Colonic mucosa (tissue), 4 donors: ENCODE measurements around the gene ANKRD40CL. TPM values are rescaled to one million over a fixed set of nuclear protein-coding genes. Genes with fewer than 3 reads are reported as not detected.
"Not testable (repeated sequence)": the region's sequence is repeated elsewhere in the genome, so short reads cannot be mapped to it uniquely, and the experiment has no call there.

Experiments used
- DNase-seq: peaks from one replicate; pipeline ENCODE4 v3.0.0-alpha.2; 2020
- H3K27ac ChIP-seq: fragments of 200-600 bp; one replicate; pipeline ENCODE4 v1.8.0; 2021
- H3K27me3 ChIP-seq: fragments of 200-600 bp; one replicate; pipeline ENCODE4 v1.8.0; 2021
- H3K36me3 ChIP-seq: fragments of 200-600 bp; one replicate; pipeline ENCODE4 v1.8.0; 2021
- H3K4me1 ChIP-seq: fragments of 200-600 bp; one replicate; pipeline ENCODE4 v1.8.0; 2021; ENCODE audit warnings: mild to moderate bottlenecking
- H3K4me3 ChIP-seq: fragments of 200-600 bp; one replicate; pipeline ENCODE4 v1.8.0; 2021
- H3K9ac ChIP-seq, 2 donors: one replicate each; pipeline ENCODE4 v1.7.0; 2013; ENCODE audit warnings: control low read depth in 2 of 2, low read depth in 2 of 2, low read length in 2 of 2
- H3K9me3 ChIP-seq: fragments of 200-600 bp; one replicate; pipeline ENCODE4 v1.8.0; 2021
- intact Hi-C: fragments of 100-400 bp; cut with DNase I; formaldehyde crosslinking; loops from one replicate; pipeline ENCODE4 v1.14.1; 2022
- total RNA-seq, 2 donors: library from RNA; stranded (reverse); fragmentation: NEBNext Ultra II Directional in 1 of 2; extraction: Animal tissue kit (Norgen Biotek cat#: 25700) in 1 of 2; gene quantifications; one replicate each; pipeline ENCODE4 v1.2.1, GENCODE V29; 2021
- TF ChIP-seq, protein P1 (sequence below): fragments of 200-600 bp; IDR thresholded peaks from one replicate; pipeline ENCODE4 v1.8.0; 2022; ENCODE audit warnings: antibody characterized with exemption, mild to moderate bottlenecking
- donor health status: healthy.
- donor health status: DM: no; HTN: no; CAD: no.
- donor health status: DM: no; HTN: no; CAD: no.

ANKRD40CL gene
- total RNA-seq, 2 donors from 2014 or later: 44.9 to 54.5 TPM

- intact Hi-C loops: no loop called here
- Histone ChIP-seq H3K27me3 (no peaks in the 10 kb centered on the region), H3K9me3 (no peaks in the 10 kb centered on the region), H3K4me1 (no peaks in the 10 kb centered on the region), H3K4me3 (no peak overlapping the region), H3K9ac (no peak overlapping the region), H3K27ac (no peak overlapping the region), H3K36me3 (no peaks in the 10 kb centered on the region)
- TF ChIP-seq, protein P1, sequence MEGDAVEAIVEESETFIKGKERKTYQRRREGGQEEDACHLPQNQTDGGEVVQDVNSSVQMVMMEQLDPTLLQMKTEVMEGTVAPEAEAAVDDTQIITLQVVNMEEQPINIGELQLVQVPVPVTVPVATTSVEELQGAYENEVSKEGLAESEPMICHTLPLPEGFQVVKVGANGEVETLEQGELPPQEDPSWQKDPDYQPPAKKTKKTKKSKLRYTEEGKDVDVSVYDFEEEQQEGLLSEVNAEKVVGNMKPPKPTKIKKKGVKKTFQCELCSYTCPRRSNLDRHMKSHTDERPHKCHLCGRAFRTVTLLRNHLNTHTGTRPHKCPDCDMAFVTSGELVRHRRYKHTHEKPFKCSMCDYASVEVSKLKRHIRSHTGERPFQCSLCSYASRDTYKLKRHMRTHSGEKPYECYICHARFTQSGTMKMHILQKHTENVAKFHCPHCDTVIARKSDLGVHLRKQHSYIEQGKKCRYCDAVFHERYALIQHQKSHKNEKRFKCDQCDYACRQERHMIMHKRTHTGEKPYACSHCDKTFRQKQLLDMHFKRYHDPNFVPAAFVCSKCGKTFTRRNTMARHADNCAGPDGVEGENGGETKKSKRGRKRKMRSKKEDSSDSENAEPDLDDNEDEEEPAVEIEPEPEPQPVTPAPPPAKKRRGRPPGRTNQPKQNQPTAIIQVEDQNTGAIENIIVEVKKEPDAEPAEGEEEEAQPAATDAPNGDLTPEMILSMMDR: no peak
- DNase-seq: no peak
These were observed 41.1 kb upstream of the ANKRD40CL start for GRCh38 chr17:50808413-50808812.

GRCh38 chr17:50807675-50808074 is 40.4 kb upstream of the ANKRD40CL start:
- TF ChIP-seq, protein P1: no peak

GRCh38 chr17:50807009-50807408 is 39.7 kb upstream of the ANKRD40CL start:
- Histone ChIP-seq H3K27me3 (no peaks in the 10 kb centered on the region), H3K4me1 (no peaks in the 10 kb centered on the region), H3K9me3 (no peaks in the 10 kb centered on the region), H3K36me3 (no peaks in the 10 kb centered on the region), H3K9ac (no peak overlapping the region), H3K27ac (no peak overlapping the region), H3K4me3 (no peak overlapping the region)
- TF ChIP-seq, protein P1: no peak
- no peak for DNase-seq
- intact Hi-C loops: no loop called here

More at GRCh38 chr17:50807675-50808074, 40.4 kb upstream of the ANKRD40CL start:
- Histone ChIP-seq H3K27me3 (no peaks in the 10 kb centered on the region), H3K36me3 (no peaks in the 10 kb centered on the region), H3K4me3 (no peak overlapping the region), H3K4me1 (no peaks in the 10 kb centered on the region), H3K27ac (no peak overlapping the region), H3K9me3 (no peaks in the 10 kb centered on the region), H3K9ac (no peak overlapping the region)
- intact Hi-C loops: no loop called here
- no peak for DNase-seq

- Histone ChIP-seq H3K27ac (no peak overlapping the region), H3K9me3 (no peaks in the 10 kb centered on the region), H3K4me1 (no peaks in the 10 kb centered on the region), H3K27me3 (no peaks in the 10 kb centered on the region), H3K4me3 (no peak overlapping the region), H3K36me3 (no peaks in the 10 kb centered on the region), H3K9ac (no peak overlapping the region)
- DNase-seq: peak; percentile 31
- TF ChIP-seq, protein P1: no peak
- intact Hi-C loops: no loop called here
These were observed 38.9 kb upstream of the ANKRD40CL start for GRCh38 chr17:50806141-50806643.

- no peaks in the 10 kb centered on the region for H3K9me3 ChIP-seq
- H3K36me3 ChIP-seq: no peaks in the 10 kb centered on the region
- H3K9ac ChIP-seq: no peak overlapping the region
- no peak for DNase-seq
- no peaks in the 10 kb centered on the region for H3K4me1 ChIP-seq
- H3K4me3 ChIP-seq: no peak overlapping the region
- intact Hi-C loops: no loop called here
- no peak overlapping the region for H3K27ac ChIP-seq
- no peaks in the 10 kb centered on the region for H3K27me3 ChIP-seq
- TF ChIP-seq, protein P1: no peak
These were observed 38.2 kb upstream of the ANKRD40CL start for GRCh38 chr17:50805486-50805885.

- H3K27ac ChIP-seq, intact Hi-C loops, DNase-seq, H3K4me1 ChIP-seq, H3K9me3 ChIP-seq, H3K4me3 ChIP-seq, H3K27me3 ChIP-seq, H3K9ac ChIP-seq, H3K36me3 ChIP-seq: not testable (repeated sequence)
These were observed 37.6 kb upstream of the ANKRD40CL start for GRCh38 chr17:50804749-50805475.
